NCI-H2196 (cell line): ENCODE measurements around the gene TMC8.

Source experiments
- DNase-seq: peaks from one replicate; lab custom pipeline; 2025; ENCODE audit not compliant: unreplicated experiment; lab: John Stamatoyannopoulos, UW

TMC8 gene

GRCh38 chr17:78174870-78175642 is 44.5 kb downstream of the TMC8 start:
- DNase-seq, result peak; percentile 98

- no peak for DNase-seq
These were observed 45.0 kb downstream of the TMC8 start for GRCh38 chr17:78175643-78175981.

- peak; percentile 46 for DNase-seq
These were observed 46.0 kb downstream of the TMC8 start for GRCh38 chr17:78176548-78177025.

GRCh38 chr17:78179372-78179771 is 48.8 kb downstream of the TMC8 start:
- DNase-seq, result no peak

GRCh38 chr17:78180083-78180482 is 49.5 kb downstream of the TMC8 start:
- DNase-seq, result no peak

GRCh38 chr17:78180508-78180907 is 49.9 kb downstream of the TMC8 start:
- no peak for DNase-seq

- DNase-seq, result no peak
These were observed 51.9 kb downstream of the TMC8 start for GRCh38 chr17:78182504-78182903.

- DNase-seq, result no peak
These were observed 53.3 kb downstream of the TMC8 start for GRCh38 chr17:78183916-78184315.

GRCh38 chr17:78184351-78184750 is 53.8 kb downstream of the TMC8 start:
- DNase-seq, result no peak

GRCh38 chr17:78184868-78185267 is 54.3 kb downstream of the TMC8 start:
- no peak for DNase-seq

- DNase-seq, result peak; percentile 64
These were observed 55.6 kb downstream of the TMC8 start for GRCh38 chr17:78185981-78186691.

GRCh38 chr17:78186692-78187595 is 56.4 kb downstream of the TMC8 start, which contains the start of the genes AFMID and TK1:
TSS of gene AFMID (plus strand) at chr17:78187362. CDS start at chr17:78187371, 9 bp downstream.
TSS of gene TK1 (minus strand) at chr17:78187052. CDS start at chr17:78186994, 58 bp downstream.
- DNase-seq, result peak; percentile 100
